Erythroblast (primary cell): Measurements from ENCODE around the gene NSL1.

ENCODE experiments used
- GATA1 ChIP-seq: IDR thresholded peaks from 2 replicates; pipeline ENCODE4 v1.6.1; 2011; ENCODE audit warnings: low read depth, mild to moderate bottlenecking, control low read depth, low read length, moderate library complexity
- POLR2A ChIP-seq: IDR thresholded peaks from 2 replicates; pipeline ENCODE4 v1.6.1; 2011; ENCODE audit warnings: mild to moderate bottlenecking, low read length

GRCh38 chr1:212700892-212701819 lies 90.4 kb downstream of the NSL1 start:
- TF ChIP-seq POLR2A, result no peak
- TF ChIP-seq GATA1, result no peak
